OCI-LY7 (cell line): Measurements from ENCODE around the gene DSTYK. TPM values are rescaled to one million over a fixed set of nuclear protein-coding genes. Genes with fewer than 3 reads are reported as not detected.

ENCODE experiments used
- Bru-seq: library from RNA; stranded (reverse); fragments of 400-500 nt; gene quantifications from one replicate; lab custom pipeline; 2021; lab: Mats Ljungman, UMichigan
- BruChase-seq, 2 experiments: library from RNA; stranded (reverse); fragments of 400-500 nt; gene quantifications; one replicate each; lab custom pipeline; 2021; lab: Mats Ljungman, UMichigan
- BruUV-seq: library from RNA; stranded (reverse); fragments of 400-500 nt; replicated peaks from 2 replicates; lab custom pipeline; 2021; lab: Mats Ljungman, UMichigan
- CTCF ChIA-PET: fragments of 300-600 bp; sonication (Branson Sonifier 250); formaldehyde crosslinking; loops from one replicate; lab custom pipeline; 2022; ENCODE audit warnings: antibody characterized with exemption; ENCODE audit not compliant: unreplicated experiment; lab: Charles Lee
- POLR2A ChIA-PET: fragments of 300-600 bp; sonication (Branson Sonifier 250); formaldehyde crosslinking; loops from one replicate; lab custom pipeline; 2022; ENCODE audit warnings: antibody characterized with exemption; lab: Charles Lee
- DNase-seq: peaks from one replicate; pipeline ENCODE4 v3.0.0-alpha.2; 2015; ENCODE audit warnings: low spot score
- H2AFZ ChIP-seq: fragments of 200-600 bp; sonication (generic), shearing (Covaris generic); 2 replicates; pipeline ENCODE4 v1.6.1; 2014; ENCODE audit warnings: mild to moderate bottlenecking, antibody characterized with exemption, low read length, moderate library complexity
- H3K27ac ChIP-seq: fragments of 200-600 bp; sonication (generic); 2 replicates; pipeline ENCODE4 v1.5.1; 2014; ENCODE audit warnings: mixed run types, low read depth, mild to moderate bottlenecking, moderate library complexity, low read length, inconsistent platforms; ENCODE audit not compliant: poor library complexity, severe bottlenecking
- H3K36me3 ChIP-seq: fragments of 200-600 bp; sonication (generic); 2 replicates; pipeline ENCODE4 v1.6.1; 2014; ENCODE audit warnings: mild to moderate bottlenecking, antibody characterized with exemption, low read length, moderate library complexity, mixed read lengths; ENCODE audit not compliant: insufficient read depth
- H3K4me1 ChIP-seq: fragments of 200-600 bp; sonication (generic); 2 replicates; pipeline ENCODE4 v1.5.1; 2014; ENCODE audit warnings: mild to moderate bottlenecking, low read length; ENCODE audit not compliant: insufficient read depth, poor library complexity, severe bottlenecking
- H3K4me2 ChIP-seq: fragments of 200-600 bp; sonication (generic); 2 replicates; pipeline ENCODE4 v1.6.1; 2014; ENCODE audit warnings: mild to moderate bottlenecking, low read length
- H3K4me3 ChIP-seq: fragments of 200-600 bp; sonication (generic); 2 replicates; pipeline ENCODE4 v1.5.1; 2014; ENCODE audit warnings: mild to moderate bottlenecking, low read depth, low read length; ENCODE audit not compliant: poor library complexity, severe bottlenecking
- H3K79me2 ChIP-seq: fragments of 200-600 bp; sonication (generic); 2 replicates; pipeline ENCODE4 v1.6.1; 2016; ENCODE audit warnings: low read depth, mild to moderate bottlenecking, low read length, moderate library complexity, mixed read lengths; ENCODE audit not compliant: insufficient read depth
- H3K9me2 ChIP-seq: fragments of 200-600 bp; sonication (generic); 2 replicates; pipeline ENCODE4 v1.6.1; 2016; ENCODE audit warnings: mild to moderate bottlenecking, low read length, mixed read lengths; ENCODE audit not compliant: insufficient read depth
- H3K9me3 ChIP-seq: fragments of 200-600 bp; sonication (generic); 2 replicates; pipeline ENCODE4 v1.6.1; 2014; ENCODE audit warnings: mild to moderate bottlenecking, mixed run types, low read length, mixed read lengths
- H4K20me1 ChIP-seq: fragments of 200-600 bp; sonication (generic); 2 replicates; pipeline ENCODE4 v1.6.1; 2014; ENCODE audit warnings: mild to moderate bottlenecking, antibody characterized with exemption, low read length, moderate library complexity, mixed read lengths; ENCODE audit not compliant: insufficient read depth
- EZH2phosphoT487 ChIP-seq: fragments of 200-600 bp; sonication (generic); IDR thresholded peaks from 2 replicates; pipeline ENCODE4 v1.6.1; 2018; ENCODE audit warnings: low read depth, borderline replicate concordance, mild to moderate bottlenecking, mixed run types, antibody characterized with exemption, low read length, moderate library complexity, mixed read lengths
- intact Hi-C: fragments of 100-400 bp; cut with micrococcal nuclease; formaldehyde crosslinking; loops from one replicate; pipeline ENCODE4 v1.10.0; 2022; ENCODE audit not compliant: unreplicated experiment
- long read RNA-seq: library from polyadenylated mRNA; stranded (forward); transcript quantifications from one replicate; pipeline ENCODE4 v2.0.0, GENCODE V29; 2022
- total RNA-seq, 2 experiments: library from RNA; depleted of rRNA in 1 of 2; stranded (reverse); fragments of >200 nt in 1 of 2; shearing (Covaris generic) in 1 of 2; gene quantifications; 2 replicates each; pipeline ENCODE4 v1.2.3, GENCODE V29; 2014 to 2022
- TF ChIP-seq, protein P1 (sequence below): fragments of 200-600 bp; sonication (generic); conservative IDR thresholded peaks from 2 replicates; pipeline ENCODE4 v1.5.1; 2014; ENCODE audit warnings: mild to moderate bottlenecking, antibody characterized with exemption, low read length, moderate library complexity, mixed read lengths

DSTYK gene, protein sequence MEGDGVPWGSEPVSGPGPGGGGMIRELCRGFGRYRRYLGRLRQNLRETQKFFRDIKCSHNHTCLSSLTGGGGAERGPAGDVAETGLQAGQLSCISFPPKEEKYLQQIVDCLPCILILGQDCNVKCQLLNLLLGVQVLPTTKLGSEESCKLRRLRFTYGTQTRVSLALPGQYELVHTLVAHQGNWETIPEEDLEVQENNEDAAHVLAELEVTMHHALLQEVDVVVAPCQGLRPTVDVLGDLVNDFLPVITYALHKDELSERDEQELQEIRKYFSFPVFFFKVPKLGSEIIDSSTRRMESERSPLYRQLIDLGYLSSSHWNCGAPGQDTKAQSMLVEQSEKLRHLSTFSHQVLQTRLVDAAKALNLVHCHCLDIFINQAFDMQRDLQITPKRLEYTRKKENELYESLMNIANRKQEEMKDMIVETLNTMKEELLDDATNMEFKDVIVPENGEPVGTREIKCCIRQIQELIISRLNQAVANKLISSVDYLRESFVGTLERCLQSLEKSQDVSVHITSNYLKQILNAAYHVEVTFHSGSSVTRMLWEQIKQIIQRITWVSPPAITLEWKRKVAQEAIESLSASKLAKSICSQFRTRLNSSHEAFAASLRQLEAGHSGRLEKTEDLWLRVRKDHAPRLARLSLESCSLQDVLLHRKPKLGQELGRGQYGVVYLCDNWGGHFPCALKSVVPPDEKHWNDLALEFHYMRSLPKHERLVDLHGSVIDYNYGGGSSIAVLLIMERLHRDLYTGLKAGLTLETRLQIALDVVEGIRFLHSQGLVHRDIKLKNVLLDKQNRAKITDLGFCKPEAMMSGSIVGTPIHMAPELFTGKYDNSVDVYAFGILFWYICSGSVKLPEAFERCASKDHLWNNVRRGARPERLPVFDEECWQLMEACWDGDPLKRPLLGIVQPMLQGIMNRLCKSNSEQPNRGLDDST
- total RNA-seq (2014; rRNA removed; shearing (Covaris generic)) (4.7 and 5.0 TPM in 2 replicates), total RNA-seq (2022) (6.6 TPM in 2 replicates), Bru-seq, nascent RNA (percentile 62 among the genes with signal in this experiment), BruChase-seq, experiment 1, labeled RNA remaining after a 6-hour chase (percentile 61 among the genes with signal in this experiment), BruChase-seq, experiment 2, labeled RNA remaining after a 2-hour chase (percentile 64 among the genes with signal in this experiment)
- long read RNA-seq, full-length matches to known transcripts = 7 of 11 reads
- long read RNA-seq, partial matches to known transcripts = 0 of 11 reads
- long read RNA-seq, other reads (novel, unspliced or antisense) = 4 of 11 reads

DNA sequence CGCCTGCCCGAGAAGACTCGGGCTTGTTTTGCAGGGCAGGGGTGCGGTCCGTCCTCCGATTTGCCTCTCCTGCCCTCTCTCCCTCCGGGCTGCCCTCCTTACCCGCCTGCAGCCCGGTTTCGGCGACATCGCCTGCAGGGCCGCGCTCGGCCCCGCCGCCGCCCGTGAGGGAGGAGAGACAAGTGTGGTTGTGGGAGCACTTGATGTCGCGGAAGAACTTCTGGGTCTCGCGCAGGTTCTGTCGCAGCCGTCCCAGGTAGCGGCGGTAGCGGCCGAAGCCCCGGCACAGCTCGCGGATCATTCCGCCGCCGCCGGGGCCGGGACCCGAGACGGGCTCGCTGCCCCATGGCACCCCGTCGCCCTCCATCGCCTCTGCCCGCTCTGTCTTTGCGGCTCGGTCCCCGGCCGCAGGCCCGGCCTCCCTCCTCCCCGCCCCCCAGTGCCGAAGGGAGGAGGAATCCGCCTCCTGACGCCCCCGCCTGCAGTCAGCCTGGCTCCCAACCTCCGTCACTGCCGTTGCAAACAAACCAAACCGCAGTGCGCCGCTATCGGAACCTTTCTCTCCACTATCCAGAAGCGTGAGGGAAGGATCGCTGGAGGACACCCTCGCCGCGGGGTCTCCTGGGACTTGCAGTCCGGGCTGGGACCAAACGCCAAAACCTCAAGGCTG lies at the start of gene DSTYK:
Gene DSTYK (minus strand): TSS at position 534 of the 670 bp plus-strand sequence. CDS start 167 bp downstream, at position 367.
- CTCF ChIA-PET = no interaction called here
- POLR2A ChIA-PET = interaction anchor here (0.6 to 1.5 kb wide), 3 partner anchors 16 to 418 kb away, joined by 3 read pairs; partner anchors contain the start of gene TMCC2
- no TSS peak for BruUV-seq
- Histone ChIP-seq H3K79me2 (peaks cover 20% of the 10 kb centered on the region; the same call in 1 of the 2 replicates), H2AFZ (peak within 1 kb of the TSS; percentile 89), H3K4me1 (peaks cover 21% of the 10 kb centered on the region), H3K4me2 (peak within 1 kb of the TSS; percentile 89), H3K4me3 (peak within 1 kb of the TSS; percentile 95), H3K36me3 (no peaks in the 10 kb centered on the region), H4K20me1 (no peaks in the 10 kb centered on the region), H3K9me2 (no peaks in the 10 kb centered on the region), H3K27ac (peak within 1 kb of the TSS; percentile 62), H3K9me3 (no peaks in the 10 kb centered on the region)
- TF ChIP-seq EZH2phosphoT487 = no peak
- TF ChIP-seq, protein P1, sequence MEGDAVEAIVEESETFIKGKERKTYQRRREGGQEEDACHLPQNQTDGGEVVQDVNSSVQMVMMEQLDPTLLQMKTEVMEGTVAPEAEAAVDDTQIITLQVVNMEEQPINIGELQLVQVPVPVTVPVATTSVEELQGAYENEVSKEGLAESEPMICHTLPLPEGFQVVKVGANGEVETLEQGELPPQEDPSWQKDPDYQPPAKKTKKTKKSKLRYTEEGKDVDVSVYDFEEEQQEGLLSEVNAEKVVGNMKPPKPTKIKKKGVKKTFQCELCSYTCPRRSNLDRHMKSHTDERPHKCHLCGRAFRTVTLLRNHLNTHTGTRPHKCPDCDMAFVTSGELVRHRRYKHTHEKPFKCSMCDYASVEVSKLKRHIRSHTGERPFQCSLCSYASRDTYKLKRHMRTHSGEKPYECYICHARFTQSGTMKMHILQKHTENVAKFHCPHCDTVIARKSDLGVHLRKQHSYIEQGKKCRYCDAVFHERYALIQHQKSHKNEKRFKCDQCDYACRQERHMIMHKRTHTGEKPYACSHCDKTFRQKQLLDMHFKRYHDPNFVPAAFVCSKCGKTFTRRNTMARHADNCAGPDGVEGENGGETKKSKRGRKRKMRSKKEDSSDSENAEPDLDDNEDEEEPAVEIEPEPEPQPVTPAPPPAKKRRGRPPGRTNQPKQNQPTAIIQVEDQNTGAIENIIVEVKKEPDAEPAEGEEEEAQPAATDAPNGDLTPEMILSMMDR = no peak
- intact Hi-C loops = loop anchor here (1.0 kb wide), 1 partner anchor 89 kb away; no protein-coding TSS in a partner anchor
- DNase-seq = peak; percentile 97

DNA sequence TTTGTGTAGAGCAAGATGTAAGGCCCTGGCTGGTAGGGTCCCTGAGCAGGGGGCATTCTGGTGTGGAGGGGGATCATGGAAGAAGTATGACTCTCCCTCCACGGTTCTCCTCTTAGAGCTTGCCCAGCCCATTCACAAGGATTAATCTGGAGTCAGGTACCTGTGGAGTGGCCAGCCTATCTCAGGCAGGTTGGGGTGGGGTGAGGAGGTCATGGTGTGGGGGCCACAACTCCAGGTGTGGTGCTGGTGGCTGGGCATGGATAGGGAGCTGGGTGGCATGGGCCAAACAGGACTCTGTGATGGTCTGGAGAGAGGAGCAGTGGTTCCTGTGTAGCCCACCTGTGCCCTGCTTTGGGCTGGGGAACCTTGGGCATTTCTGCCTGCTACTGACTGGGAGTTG lies 48.5 kb upstream of the DSTYK start:
- CTCF ChIA-PET = interaction anchor here (8.0 kb wide), 1 partner anchor 32 kb away, joined by 48 read pairs; the partner anchor contains the start of gene TMCC2

More for the DNA sequence above, 48.5 kb upstream of the DSTYK start:
- POLR2A ChIA-PET = interaction anchor here (0.6 to 1.8 kb wide), 4 partner anchors 30 to 71 kb away, joined by 3 to 9 read pairs (median 4); no protein-coding TSS in a partner anchor
- DNase-seq = no peak
- intact Hi-C loops = loop anchor here (5.0 to 10.0 kb wide), 2 partner anchors 138 to 195 kb away; partner anchors contain the start of gene RBBP5
- H3K4me3 ChIP-seq = no peak overlapping the region
- H3K27ac ChIP-seq = no peak overlapping the region
- no peaks in the 10 kb centered on the region for H3K9me3 ChIP-seq
- TF ChIP-seq, protein P1 = no peak
- TF ChIP-seq EZH2phosphoT487 = no peak
- H3K4me1 ChIP-seq = peaks cover 45% of the 10 kb centered on the region
- no peak overlapping the region for H2AFZ ChIP-seq
- no TSS peak for BruUV-seq
- H3K4me2 ChIP-seq = 0 out of 2 replicates have a peak overlapping the region, but pooled peaks have one; percentile 23
- no peaks in the 10 kb centered on the region for H3K9me2 ChIP-seq
- no peaks in the 10 kb centered on the region for H3K79me2 ChIP-seq
- no peaks in the 10 kb centered on the region for H4K20me1 ChIP-seq
- H3K36me3 ChIP-seq = no peaks in the 10 kb centered on the region
